WTC11 (cell line): Measurements from ENCODE around the gene SCGB1C1.

ENCODE experiments used
- CREB1 ChIP-seq: sonication (generic); formaldehyde crosslinking; IDR thresholded peaks from 2 replicates; pipeline ENCODE4 v1.8.0; 2023; ENCODE audit warnings: mild to moderate bottlenecking, missing genetic modification reagents
- HMGA2 ChIP-seq: fragments of 250-450 bp; sonication (Bioruptor Pico); IDR thresholded peaks from 2 replicates; pipeline ENCODE4 v1.4.0; 2021; ENCODE audit warnings: mild to moderate bottlenecking, moderate library complexity
- IRF1 ChIP-seq: sonication (generic); formaldehyde crosslinking; IDR thresholded peaks from 2 replicates; pipeline ENCODE4 v1.8.0; 2023; ENCODE audit warnings: missing genetic modification reagents
- JUN ChIP-seq: sonication (generic); formaldehyde crosslinking; IDR thresholded peaks from 2 replicates; pipeline ENCODE4 v1.8.0; 2023; ENCODE audit warnings: mild to moderate bottlenecking, missing genetic modification reagents
- KAT7 ChIP-seq: sonication (generic); formaldehyde crosslinking; IDR thresholded peaks from 2 replicates; pipeline ENCODE4 v1.8.1; 2023; ENCODE audit warnings: missing genetic modification reagents, mild to moderate bottlenecking, borderline replicate concordance
- SMAD4 ChIP-seq: sonication (generic); formaldehyde crosslinking; IDR thresholded peaks from 2 replicates; pipeline ENCODE4 v1.8.0; 2022; ENCODE audit warnings: mild to moderate bottlenecking, missing genetic modification reagents
- ZBTB21 ChIP-seq: sonication (generic); formaldehyde crosslinking; IDR thresholded peaks from 2 replicates; pipeline ENCODE4 v1.8.1; 2023; ENCODE audit warnings: mild to moderate bottlenecking, missing genetic modification reagents, borderline replicate concordance
- ZNF416 ChIP-seq: fragments of 250-450 bp; sonication (Bioruptor Pico); IDR thresholded peaks from 2 replicates; pipeline ENCODE4 v1.9.0; 2021; ENCODE audit warnings: mild to moderate bottlenecking, inconsistent platforms
- TF ChIP-seq, protein P1 (sequence below): fragments of 200-600 bp; IDR thresholded peaks from 2 replicates; pipeline ENCODE4 v1.8.0; 2022; ENCODE audit warnings: antibody characterized with exemption

DNA sequence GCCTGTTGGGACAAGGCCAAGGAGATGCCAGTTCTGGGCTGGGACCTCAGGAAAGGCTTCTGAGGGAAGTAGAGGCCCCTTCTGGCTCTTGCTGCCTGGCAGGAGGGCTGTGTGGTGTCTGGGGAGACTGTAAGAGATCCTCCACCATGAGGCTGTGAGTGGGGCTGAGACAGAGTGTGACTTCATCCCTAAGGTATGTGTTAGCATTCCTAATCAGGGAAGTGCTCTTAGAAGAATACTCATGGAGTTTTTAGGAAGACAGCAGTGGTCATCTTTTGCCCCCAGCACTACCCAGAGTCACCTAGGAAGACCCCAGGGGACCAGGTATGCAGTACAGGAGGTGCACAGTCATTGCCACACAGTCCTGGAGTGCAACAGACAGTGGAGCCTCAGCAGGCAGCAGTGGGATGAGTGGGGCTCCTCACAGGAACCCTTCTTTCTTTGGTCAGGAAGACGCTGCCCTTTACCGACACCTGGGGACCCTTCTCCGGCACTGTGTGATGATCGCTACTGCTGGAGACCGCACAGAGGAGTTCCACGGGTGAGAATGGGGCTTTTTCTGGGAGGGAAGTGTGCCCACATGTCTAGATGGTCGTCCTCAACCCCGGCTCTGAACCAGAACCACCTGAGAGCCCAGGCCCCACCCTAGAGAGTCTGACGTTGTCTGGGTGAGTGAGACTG is 17.4 kb downstream of the SCGB1C1 start:
- TF ChIP-seq, protein P1, sequence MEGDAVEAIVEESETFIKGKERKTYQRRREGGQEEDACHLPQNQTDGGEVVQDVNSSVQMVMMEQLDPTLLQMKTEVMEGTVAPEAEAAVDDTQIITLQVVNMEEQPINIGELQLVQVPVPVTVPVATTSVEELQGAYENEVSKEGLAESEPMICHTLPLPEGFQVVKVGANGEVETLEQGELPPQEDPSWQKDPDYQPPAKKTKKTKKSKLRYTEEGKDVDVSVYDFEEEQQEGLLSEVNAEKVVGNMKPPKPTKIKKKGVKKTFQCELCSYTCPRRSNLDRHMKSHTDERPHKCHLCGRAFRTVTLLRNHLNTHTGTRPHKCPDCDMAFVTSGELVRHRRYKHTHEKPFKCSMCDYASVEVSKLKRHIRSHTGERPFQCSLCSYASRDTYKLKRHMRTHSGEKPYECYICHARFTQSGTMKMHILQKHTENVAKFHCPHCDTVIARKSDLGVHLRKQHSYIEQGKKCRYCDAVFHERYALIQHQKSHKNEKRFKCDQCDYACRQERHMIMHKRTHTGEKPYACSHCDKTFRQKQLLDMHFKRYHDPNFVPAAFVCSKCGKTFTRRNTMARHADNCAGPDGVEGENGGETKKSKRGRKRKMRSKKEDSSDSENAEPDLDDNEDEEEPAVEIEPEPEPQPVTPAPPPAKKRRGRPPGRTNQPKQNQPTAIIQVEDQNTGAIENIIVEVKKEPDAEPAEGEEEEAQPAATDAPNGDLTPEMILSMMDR, result no peak
- no peak for TF ChIP-seq KAT7
- no peak for TF ChIP-seq IRF1 (CRISPR knock-in tag)
- TF ChIP-seq HMGA2 (CRISPR knock-in tag), result no peak
- no peak for TF ChIP-seq SMAD4 (CRISPR knock-in tag)
- TF ChIP-seq JUN, result no peak
- TF ChIP-seq CREB1 (CRISPR knock-in tag), result no peak
- no peak for TF ChIP-seq ZBTB21
- no peak for TF ChIP-seq ZNF416 (CRISPR knock-in tag)
